ENCODE data around the gene PTPRC.

GRCh38 chr1:198714271-198714670 is 75.4 kb downstream of the PTPRC start:
- TF ChIP-seq POLR2A (IDR thresholded peaks at IDR 0.05) (no peak), CTCF (IDR thresholded peaks at IDR 0.05) (no peak)
